ENCODE data around the gene ELMOD2. TPM values are rescaled to one million over a fixed set of nuclear protein-coding genes. Genes with fewer than 3 reads are reported as not detected.

The ELMOD2 gene
- polyA plus RNA-seq (2013) = 21.0 and 22.1 TPM in 2 replicates

GRCh38 chr4:140523857-140524742 is at the start of gene ELMOD2:
Gene ELMOD2 (plus strand): TSS chr4:140524168. CDS start chr4:140525429, 1,261 bp downstream.
- Histone ChIP-seq H3K4me1 (ENCODE audit: control insufficient read depth in 1 of 2, insufficient read depth in 2 of 2, low read length in 2 of 2) (peaks cover 0 to 2% of the 10 kb centered on the region in 2 experiments), H3K27ac (ENCODE audit: low read depth, low read length) (peak within 1 kb of the TSS; percentile 82), H3K4ac (ENCODE audit: low read depth, low read length) (peak within 1 kb of the TSS; percentile 69), H3K14ac (ENCODE audit: low read length) (peak within 1 kb of the TSS; percentile 93), H3K23ac (ENCODE audit: low read length) (peak within 1 kb of the TSS; percentile 9), H2AFZ (ENCODE audit: insufficient read depth, low read length, poor library complexity) (peak within 1 kb of the TSS; percentile 96), H3K4me2 (ENCODE audit: low read length) (peak within 1 kb of the TSS; percentile 69), H2BK120ac (ENCODE audit: insufficient read depth, low read length, poor library complexity) (peak within 1 kb of the TSS; percentile 91), H3K36me3 (ENCODE audit: control insufficient read depth in 1 of 2, insufficient read depth in 2 of 2, low read length in 2 of 2) (peaks cover 0 to 5% of the 10 kb centered on the region in 2 experiments), H3K18ac (ENCODE audit: low read length) (peak within 1 kb of the TSS; percentile 89), H3K9me3 (ENCODE audit: insufficient read depth, low read depth, low read length) (no peaks in the 10 kb centered on the region), H2BK5ac (ENCODE audit: low read depth, low read length, poor library complexity) (peak within 1 kb of the TSS; percentile 91), H2BK12ac (ENCODE audit: low read length) (no peak within 1 kb of the TSS), H3K27me3 (ENCODE audit: insufficient read depth, low read length) (no peaks in the 10 kb centered on the region), H3K9ac (ENCODE audit: low read length) (peak within 1 kb of the TSS; percentile 95), H4K91ac (ENCODE audit: low read depth, low read length) (peak within 1 kb of the TSS; percentile 94), H3K79me1 (ENCODE audit: low read length) (peaks cover 5% of the 10 kb centered on the region), H3K79me2 (ENCODE audit: control insufficient read depth, insufficient read depth, low read length, poor library complexity) (peaks cover 4% of the 10 kb centered on the region), H3K4me3 (ENCODE audit: low read depth, low read length) (peak within 1 kb of the TSS; percentile 86), H2AK5ac (ENCODE audit: low read length) (no peak within 1 kb of the TSS), H4K8ac (ENCODE audit: low read depth, low read length) (peak within 1 kb of the TSS; percentile 99), H4K12ac (ENCODE audit: low read depth, low read length) (peak within 1 kb of the TSS; percentile 95)
- WGBS (ENCODE audit: extremely low coverage, insufficient coverage, insufficient read length) = no CpG with 5 or more reads among the region's 77 CpGs
- peak; percentile 99 for DNase-seq

- Histone ChIP-seq H4K91ac (ENCODE audit: low read depth, low read length) (no peak overlapping the region), H3K23ac (ENCODE audit: low read length) (no peak overlapping the region), H3K4me2 (ENCODE audit: low read length) (no peak overlapping the region), H3K79me1 (ENCODE audit: low read length) (no peaks in the 10 kb centered on the region), H3K4ac (ENCODE audit: low read depth, low read length) (no peak overlapping the region), H3K18ac (ENCODE audit: low read length) (no peak overlapping the region), H3K27ac (ENCODE audit: low read depth, low read length) (no peak overlapping the region), H4K8ac (ENCODE audit: low read depth, low read length) (no peak overlapping the region), H3K36me3 (ENCODE audit: control insufficient read depth in 1 of 2, insufficient read depth in 2 of 2, low read length in 2 of 2) (no peaks in the 10 kb centered on the region), H3K4me1 (ENCODE audit: control insufficient read depth in 1 of 2, insufficient read depth in 2 of 2, low read length in 2 of 2) (no peaks in the 10 kb centered on the region), H3K9me3 (ENCODE audit: insufficient read depth, low read depth, low read length) (no peaks in the 10 kb centered on the region), H3K27me3 (ENCODE audit: insufficient read depth, low read length) (no peaks in the 10 kb centered on the region), H2BK5ac (ENCODE audit: low read depth, low read length, poor library complexity) (no peak overlapping the region), H4K12ac (ENCODE audit: low read depth, low read length) (no peak overlapping the region), H3K79me2 (ENCODE audit: control insufficient read depth, insufficient read depth, low read length, poor library complexity) (no peaks in the 10 kb centered on the region), H2BK120ac (ENCODE audit: insufficient read depth, low read length, poor library complexity) (no peak overlapping the region), H3K14ac (ENCODE audit: low read length) (no peak overlapping the region), H3K4me3 (ENCODE audit: low read depth, low read length) (no peak overlapping the region), H2AFZ (ENCODE audit: insufficient read depth, low read length, poor library complexity) (no peak overlapping the region), H2AK5ac (ENCODE audit: low read length) (no peak overlapping the region), H2BK12ac (ENCODE audit: low read length) (no peak overlapping the region), H3K9ac (ENCODE audit: low read length) (no peak overlapping the region)
- WGBS (ENCODE audit: extremely low coverage, insufficient coverage, insufficient read length) = no CpG with 5 or more reads among the region's 4 CpGs
- no peak for DNase-seq
These were observed 40.5 kb upstream of the ELMOD2 start for GRCh38 chr4:140483445-140483844.

GRCh38 chr4:140485939-140486338 is 38.0 kb upstream of the ELMOD2 start:
- Histone ChIP-seq H3K4ac (ENCODE audit: low read depth, low read length) (no peak overlapping the region), H3K14ac (ENCODE audit: low read length) (no peak overlapping the region), H3K79me2 (ENCODE audit: control insufficient read depth, insufficient read depth, low read length, poor library complexity) (no peaks in the 10 kb centered on the region), H2AFZ (ENCODE audit: insufficient read depth, low read length, poor library complexity) (no peak overlapping the region), H3K23ac (ENCODE audit: low read length) (no peak overlapping the region), H3K27me3 (ENCODE audit: insufficient read depth, low read length) (no peaks in the 10 kb centered on the region), H3K9ac (ENCODE audit: low read length) (no peak overlapping the region), H4K91ac (ENCODE audit: low read depth, low read length) (no peak overlapping the region), H3K4me1 (ENCODE audit: control insufficient read depth in 1 of 2, insufficient read depth in 2 of 2, low read length in 2 of 2) (no peaks in the 10 kb centered on the region), H3K4me2 (ENCODE audit: low read length) (no peak overlapping the region), H4K8ac (ENCODE audit: low read depth, low read length) (no peak overlapping the region), H2BK12ac (ENCODE audit: low read length) (no peak overlapping the region), H4K12ac (ENCODE audit: low read depth, low read length) (no peak overlapping the region), H3K79me1 (ENCODE audit: low read length) (no peaks in the 10 kb centered on the region), H2BK120ac (ENCODE audit: insufficient read depth, low read length, poor library complexity) (no peak overlapping the region), H3K9me3 (ENCODE audit: insufficient read depth, low read depth, low read length) (no peaks in the 10 kb centered on the region), H3K36me3 (ENCODE audit: control insufficient read depth in 1 of 2, insufficient read depth in 2 of 2, low read length in 2 of 2) (no peaks in the 10 kb centered on the region), H3K18ac (ENCODE audit: low read length) (no peak overlapping the region), H3K4me3 (ENCODE audit: low read depth, low read length) (no peak overlapping the region), H2BK5ac (ENCODE audit: low read depth, low read length, poor library complexity) (no peak overlapping the region), H3K27ac (ENCODE audit: low read depth, low read length) (no peak overlapping the region), H2AK5ac (ENCODE audit: low read length) (no peak overlapping the region)
- DNase-seq = no peak
- no CpG with 5 or more reads among the region's 1 CpG for WGBS (ENCODE audit: extremely low coverage, insufficient coverage, insufficient read length)

- Histone ChIP-seq H4K12ac (ENCODE audit: low read depth, low read length) (no peak overlapping the region), H2BK120ac (ENCODE audit: insufficient read depth, low read length, poor library complexity) (no peak overlapping the region), H3K4ac (ENCODE audit: low read depth, low read length) (no peak overlapping the region), H3K14ac (ENCODE audit: low read length) (no peak overlapping the region), H4K91ac (ENCODE audit: low read depth, low read length) (no peak overlapping the region), H3K9me3 (ENCODE audit: insufficient read depth, low read depth, low read length) (peaks cover 3% of the 10 kb centered on the region), H3K18ac (ENCODE audit: low read length) (no peak overlapping the region), H2BK5ac (ENCODE audit: low read depth, low read length, poor library complexity) (no peak overlapping the region), H3K23ac (ENCODE audit: low read length) (no peak overlapping the region), H2BK12ac (ENCODE audit: low read length) (no peak overlapping the region), H3K9ac (ENCODE audit: low read length) (no peak overlapping the region), H2AFZ (ENCODE audit: insufficient read depth, low read length, poor library complexity) (no peak overlapping the region), H4K8ac (ENCODE audit: low read depth, low read length) (no peak overlapping the region), H3K4me3 (ENCODE audit: low read depth, low read length) (no peak overlapping the region), H3K4me2 (ENCODE audit: low read length) (peak overlapping the region; percentile 68), H3K27ac (ENCODE audit: low read depth, low read length) (no peak overlapping the region), H3K79me2 (ENCODE audit: control insufficient read depth, insufficient read depth, low read length, poor library complexity) (no peaks in the 10 kb centered on the region), H2AK5ac (ENCODE audit: low read length) (no peak overlapping the region), H3K27me3 (ENCODE audit: insufficient read depth, low read length) (peaks cover 24% of the 10 kb centered on the region), H3K36me3 (ENCODE audit: control insufficient read depth in 1 of 2, insufficient read depth in 2 of 2, low read length in 2 of 2) (no peaks in the 10 kb centered on the region), H3K79me1 (ENCODE audit: low read length) (no peaks in the 10 kb centered on the region), H3K4me1 (ENCODE audit: control insufficient read depth in 1 of 2, insufficient read depth in 2 of 2, low read length in 2 of 2) (peaks cover 0 to 8% of the 10 kb centered on the region in 2 experiments)
- no peak for DNase-seq
- no CpG with 5 or more reads among the region's 11 CpGs for WGBS (ENCODE audit: extremely low coverage, insufficient coverage, insufficient read length)
These were observed 26.6 kb upstream of the ELMOD2 start for GRCh38 chr4:140497405-140497746.
